GM11168 (cell line): ENCODE measurements around the gene TMEM132A.
"Not testable (repeated sequence)": the region's sequence is repeated elsewhere in the genome, so short reads cannot be mapped to it uniquely, and the experiment has no call there.

Source experiments
- in situ Hi-C: fragments of 300-500 bp; cut with MboI; formaldehyde crosslinking; loops from one replicate; pipeline ENCODE4 v1.12.0; 2022; ENCODE audit warnings: low sequenced_read_pairs; ENCODE audit not compliant: unreplicated experiment

Gene TMEM132A

GRCh38 chr11:60951904-60952741, 27.9 kb downstream of the TMEM132A start, which contains the start of gene SLC15A3:
Gene SLC15A3, minus strand, starts transcription at chr11:60952176. Its CDS starts 625 bp downstream, at chr11:60951551.
- in situ Hi-C loops, result no loop called here

- in situ Hi-C loops, result no loop called here
Measured at GRCh38 chr11:60952742-60953170, 28.5 kb downstream of the TMEM132A start.

- in situ Hi-C loops, result no loop called here
Measured at GRCh38 chr11:60953781-60954180, 29.5 kb downstream of the TMEM132A start.

DNA sequence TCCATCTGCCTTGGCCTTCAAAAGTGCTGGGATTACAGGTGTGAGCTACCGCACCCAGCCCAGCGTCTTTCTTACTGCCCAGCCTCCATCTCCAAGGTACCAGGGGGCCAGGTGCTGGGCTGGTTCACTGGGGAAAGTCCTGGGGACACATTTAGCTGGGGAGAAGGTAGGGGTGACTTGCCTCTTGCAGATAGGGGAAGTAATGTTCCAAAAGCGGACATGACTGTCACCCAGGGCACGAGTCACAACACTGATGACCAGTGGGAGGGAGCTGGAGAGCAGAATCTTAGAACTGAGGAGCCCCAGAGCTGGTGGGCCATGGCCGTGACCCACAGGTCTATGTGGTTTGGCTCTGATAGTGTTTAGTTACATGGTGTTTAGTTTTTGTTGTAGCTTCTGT, 30.2 kb downstream of the TMEM132A start:
- in situ Hi-C loops, result no loop called here

DNA sequence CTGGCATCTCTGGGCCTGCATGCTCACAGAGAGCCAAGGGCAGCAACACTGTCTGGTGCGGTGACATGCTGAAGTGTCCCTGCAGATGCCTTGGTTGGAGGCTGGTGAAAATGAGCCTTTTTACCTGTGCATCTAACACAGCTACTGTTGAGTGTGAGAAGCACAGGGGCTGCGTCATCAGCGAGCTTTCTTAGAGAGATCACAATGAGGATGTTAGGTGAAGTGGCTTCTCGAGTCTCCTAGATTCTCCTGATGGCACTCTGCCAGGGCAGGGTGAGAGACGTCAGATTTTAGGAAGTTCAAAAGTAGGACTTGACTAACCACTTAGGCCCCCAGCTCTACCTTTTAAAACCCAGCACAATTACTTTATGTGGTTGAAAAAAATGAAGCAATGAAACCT, 31.3 kb downstream of the TMEM132A start:
- in situ Hi-C loops, result no loop called here

GRCh38 chr11:60957188-60957587, 32.9 kb downstream of the TMEM132A start:
- in situ Hi-C loops, result no loop called here

GRCh38 chr11:60959431-60959830, 35.2 kb downstream of the TMEM132A start:
- in situ Hi-C loops, result no loop called here

DNA sequence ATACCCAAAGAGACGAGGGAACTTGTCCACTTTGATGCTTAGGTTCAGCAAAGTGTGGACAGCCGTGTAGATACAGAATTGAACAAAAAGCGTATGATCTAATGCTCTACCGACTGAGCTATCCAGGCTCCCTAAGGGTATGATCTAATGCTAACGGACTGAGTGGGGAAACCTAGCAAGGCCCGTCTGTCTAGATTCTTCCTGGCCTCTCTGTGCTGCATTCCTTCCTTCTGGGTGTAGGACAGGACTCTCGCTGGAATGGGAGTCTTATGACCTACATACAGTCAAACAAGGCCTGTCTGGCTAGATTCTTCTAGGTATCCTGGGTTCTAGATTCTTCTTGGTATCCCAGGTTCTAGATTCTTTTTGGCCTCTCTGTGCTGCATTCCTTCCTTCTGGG, 36.1 kb downstream of the TMEM132A start:
- in situ Hi-C loops, result no loop called here

- in situ Hi-C loops, result loop anchor here (5.0 kb wide), 1 partner anchor 162 kb away; no protein-coding TSS in a partner anchor
Measured at GRCh38 chr11:60964801-60965200, 40.5 kb downstream of the TMEM132A start.

DNA sequence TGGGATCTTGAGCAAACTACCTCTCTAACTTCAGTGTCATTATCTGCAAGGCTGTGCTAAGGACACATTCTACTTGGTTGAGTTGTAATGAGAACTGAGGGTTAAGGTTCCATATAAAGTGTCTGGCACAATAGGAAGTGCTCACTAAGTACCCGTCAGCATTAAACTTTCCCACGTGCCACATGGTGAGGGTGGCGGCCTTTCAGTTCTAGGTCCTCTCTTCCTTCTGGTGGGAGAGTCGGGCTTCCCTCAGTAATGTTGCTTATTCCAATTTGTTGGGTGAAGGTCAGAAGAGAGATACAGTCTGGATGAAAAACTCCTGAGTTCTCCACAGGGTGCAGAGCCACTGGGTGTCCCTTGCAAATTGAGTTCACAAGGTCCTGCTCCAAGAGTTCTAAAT, 42.6 kb downstream of the TMEM132A start:
- in situ Hi-C loops, result loop anchor here (5.0 kb wide), 1 partner anchor 160 kb away; no protein-coding TSS in a partner anchor

- in situ Hi-C loops, result loop anchor here (5.0 kb wide), 1 partner anchor 159 kb away; no protein-coding TSS in a partner anchor
Measured at GRCh38 chr11:60968223-60968622, 44.0 kb downstream of the TMEM132A start.

- in situ Hi-C loops, result no loop called here
Measured at GRCh38 chr11:60970369-60970774, 46.1 kb downstream of the TMEM132A start.

GRCh38 chr11:60970890-60971289, 46.6 kb downstream of the TMEM132A start:
- in situ Hi-C loops, result no loop called here

DNA sequence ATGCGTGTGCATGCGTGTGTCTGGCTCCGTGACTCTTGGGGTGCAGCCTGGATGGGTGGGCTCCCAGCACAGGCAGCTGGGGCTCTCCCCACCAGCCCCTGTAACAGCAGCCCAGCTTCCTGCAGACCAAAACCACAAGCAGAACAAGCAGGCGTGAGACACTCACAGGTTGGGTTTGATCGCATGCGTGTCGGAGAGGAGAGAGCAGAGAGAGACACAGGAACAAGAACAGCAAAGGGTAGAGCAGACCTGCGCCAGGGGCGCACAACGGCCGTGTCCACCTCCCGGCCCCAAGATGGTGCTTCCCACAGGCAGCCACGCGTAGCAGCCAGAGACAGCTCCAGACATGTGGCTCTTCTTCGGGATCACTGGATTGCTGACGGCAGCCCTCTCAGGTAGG, 47.3 kb downstream of the TMEM132A start, which contains the start of gene CD6:
CD6 (plus strand) TSS at position 161 of the 400 bp plus-strand sequence; CDS start at position 347, 186 bp downstream.
- in situ Hi-C loops, result no loop called here

- in situ Hi-C loops, result no loop called here
Measured at GRCh38 chr11:60972182-60973030, 48.1 kb downstream of the TMEM132A start.

GRCh38 chr11:60973699-60974098, 49.4 kb downstream of the TMEM132A start:
- in situ Hi-C loops, result no loop called here

GRCh38 chr11:60974316-60974715, 50.1 kb downstream of the TMEM132A start:
- in situ Hi-C loops, result not testable (repeated sequence)

- in situ Hi-C loops, result no loop called here
Measured at GRCh38 chr11:60974726-60975125, 50.5 kb downstream of the TMEM132A start.

GRCh38 chr11:60977224-60977623, 53.0 kb downstream of the TMEM132A start:
- in situ Hi-C loops, result no loop called here

GRCh38 chr11:60977836-60978235, 53.6 kb downstream of the TMEM132A start:
- in situ Hi-C loops, result no loop called here
